Posterior vena cava (tissue), 2 donors: Measurements from ENCODE around the gene RFNG. TPM values are rescaled to one million over a fixed set of nuclear protein-coding genes. Genes with fewer than 3 reads are reported as not detected.

Experiments used
- DNase-seq: peaks from one replicate; pipeline ENCODE4 v3.0.0-alpha.2; 2020; ENCODE audit warnings: low spot score
- intact Hi-C, 2 donors: fragments of 100-400 bp; cut with DNase I; formaldehyde crosslinking; loops; one replicate each; pipeline versions ENCODE4 v1.14.1 to v1.14.2; 2022 to 2023
- total RNA-seq, 2 donors: library from RNA; stranded (reverse); fragmentation: NEBNext Ultra II Directional; extraction: Animal tissue kit (Norgen Biotek cat#: 25700); gene quantifications; one replicate each; pipeline ENCODE4 v1.2.1, GENCODE V29; 2021
- donor health status: DM: yes; HTN: yes; CAD: no.
- donor health status: DM: yes; HTN: yes; CAD: no.

The RFNG gene
- total RNA-seq, 2 donors from 2014 or later, result 23.7 to 26.4 TPM

DNA sequence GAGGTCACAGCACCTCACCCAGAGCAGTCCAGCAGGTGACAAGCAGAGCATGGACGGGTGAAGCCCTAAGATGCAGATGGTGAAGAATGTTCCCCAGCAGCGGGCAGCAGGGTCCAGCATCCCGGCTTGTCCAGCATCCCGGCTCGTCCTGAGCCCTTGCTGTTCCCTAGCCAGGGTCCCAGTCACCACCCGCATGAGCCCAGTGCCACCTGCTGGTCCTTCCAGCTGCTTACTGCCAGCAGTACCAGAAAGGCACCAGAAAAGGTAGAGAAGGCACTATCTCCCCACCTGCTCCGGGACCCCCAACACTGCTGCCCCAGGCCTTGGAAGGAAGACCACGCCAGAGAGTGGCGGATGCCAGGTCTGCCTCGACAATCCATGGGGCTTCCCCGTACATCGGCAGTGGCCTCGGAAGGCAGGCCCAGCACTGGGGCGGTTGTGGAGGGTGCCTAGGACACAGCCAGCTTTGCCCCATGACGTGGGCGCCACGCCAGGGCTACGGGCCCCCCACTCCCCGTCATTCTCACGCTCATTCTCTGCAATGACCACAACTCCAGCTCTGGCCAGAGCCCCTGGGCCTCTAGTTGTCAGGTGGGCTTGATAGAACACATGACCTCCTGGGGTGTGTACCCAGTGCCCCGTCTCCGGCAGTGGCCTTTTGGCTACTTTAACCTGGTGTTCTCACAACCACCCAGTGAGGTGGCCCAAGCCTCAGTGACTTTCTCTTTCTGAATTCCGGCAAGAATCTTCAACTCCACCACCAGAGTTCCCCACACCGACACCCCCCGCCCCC, 30.3 kb downstream of the RFNG start:
- intact Hi-C loops, result loop anchor here in 1 of 2 donors (2.0 kb wide), 1 partner anchor 63 kb away; no protein-coding TSS in a partner anchor
- DNase-seq, result no peak

DNA sequence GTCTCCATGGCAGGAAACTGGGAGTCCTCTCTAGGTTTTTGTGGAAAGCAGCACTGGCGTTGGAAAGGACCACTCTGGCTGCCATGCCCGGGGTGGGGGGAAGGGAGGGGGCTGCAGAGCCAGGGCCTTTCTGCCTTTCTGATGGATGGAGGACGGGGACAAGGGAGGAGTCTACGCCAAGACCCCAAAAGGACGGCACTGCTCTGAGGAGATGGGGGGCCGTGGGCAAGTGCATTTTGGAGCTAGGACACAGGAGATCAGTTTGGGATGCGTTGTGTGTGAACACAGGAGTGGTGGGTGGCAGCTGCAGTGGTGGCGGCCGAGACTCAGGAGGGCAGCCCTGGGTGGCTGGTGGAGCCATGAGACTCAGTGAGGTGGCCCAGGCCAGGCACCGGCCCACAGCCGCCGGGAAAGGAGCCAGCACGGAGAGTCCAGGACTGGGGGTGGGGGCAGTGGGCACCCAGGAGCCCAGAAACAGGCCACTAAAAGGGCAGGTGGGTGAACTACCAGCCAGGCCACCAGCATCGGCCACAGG, 31.0 kb downstream of the RFNG start:
- intact Hi-C loops, result loop anchor here (1.0 to 2.0 kb wide), 2 partner anchors 60 to 62 kb away; no protein-coding TSS in a partner anchor
- DNase-seq, result no peak

DNA sequence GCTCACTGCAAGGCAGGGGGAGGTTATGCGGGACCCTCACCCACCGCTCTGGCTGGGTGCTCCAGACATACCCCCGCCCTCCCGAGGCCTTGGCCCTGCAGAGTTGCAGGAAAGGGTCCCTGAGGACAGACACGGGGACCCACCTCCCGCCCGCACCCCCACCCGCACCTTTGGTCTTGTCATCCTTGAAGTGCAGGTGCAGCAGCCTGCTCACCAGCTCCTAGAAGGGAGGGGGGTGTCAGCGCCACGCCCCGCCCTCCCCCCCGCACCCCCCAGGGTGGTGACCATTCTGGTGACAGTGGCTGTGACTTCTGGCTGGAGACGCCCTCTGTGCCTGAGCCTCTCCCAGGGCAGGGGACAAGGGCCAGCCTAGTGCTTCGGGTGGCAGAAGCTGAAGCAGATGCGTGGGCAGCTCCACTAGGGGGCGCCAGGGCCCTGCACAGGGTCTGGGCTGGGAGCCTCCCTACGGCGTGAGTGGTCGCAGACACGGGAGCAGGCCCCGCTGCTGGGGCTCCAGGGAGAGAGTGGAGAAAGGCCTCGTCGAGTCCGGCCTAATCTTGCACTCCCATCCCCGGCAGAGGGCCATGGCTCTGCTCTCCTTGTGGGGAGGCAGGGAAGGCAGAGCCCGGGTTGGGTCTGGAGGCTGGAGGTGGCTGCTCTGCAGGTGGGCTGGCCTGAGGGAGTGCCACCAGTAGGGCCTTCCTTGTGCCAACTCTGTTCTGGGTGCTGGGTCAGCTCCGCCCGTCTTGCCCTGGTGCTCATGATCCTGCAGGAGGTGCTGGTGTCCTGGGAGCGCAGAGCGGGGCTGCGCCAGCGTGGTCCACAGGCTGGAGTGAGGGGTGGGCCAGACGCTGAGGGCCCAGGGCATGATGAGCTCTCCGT, 31.7 kb downstream of the RFNG start:
- DNase-seq, result no peak
- intact Hi-C loops, result loop anchor here (1.0 to 2.0 kb wide), 2 partner anchors 60 to 61 kb away; no protein-coding TSS in a partner anchor

DNA sequence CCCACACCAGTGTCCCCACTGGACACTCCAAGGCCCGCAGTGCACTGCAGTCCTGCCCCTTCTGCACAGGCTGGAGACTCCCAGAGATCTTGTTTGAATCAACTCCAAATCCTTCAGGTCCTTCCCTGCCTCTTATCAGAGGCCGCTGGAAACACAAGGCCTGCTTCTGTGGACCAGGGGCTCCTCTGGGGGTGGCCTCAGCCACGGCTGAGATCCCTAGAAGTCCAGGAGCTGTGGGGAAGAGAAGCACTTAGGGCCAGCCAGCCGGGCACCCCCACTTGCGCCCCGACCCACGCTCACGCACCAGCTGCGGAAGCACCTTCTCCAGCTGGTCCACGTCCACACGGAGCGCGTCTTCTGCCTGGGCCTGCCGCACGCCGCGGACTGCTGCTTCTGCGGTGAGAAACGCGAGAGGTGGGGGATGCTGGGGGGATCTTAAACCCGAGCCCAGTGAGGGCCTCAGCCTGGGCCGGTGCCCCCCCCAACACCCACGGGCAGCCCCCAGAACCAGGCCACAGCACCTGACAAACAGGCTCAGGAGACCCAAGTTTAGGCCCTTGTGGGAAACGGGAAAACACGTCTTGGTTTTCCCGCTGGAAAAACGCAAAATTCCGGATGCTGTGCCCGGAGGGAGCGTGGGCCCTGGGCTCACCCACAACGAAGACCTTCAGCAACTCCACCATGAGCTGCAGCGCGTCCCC, 32.5 kb downstream of the RFNG start:
- no peak for DNase-seq
- intact Hi-C loops, result no loop called here

DNA sequence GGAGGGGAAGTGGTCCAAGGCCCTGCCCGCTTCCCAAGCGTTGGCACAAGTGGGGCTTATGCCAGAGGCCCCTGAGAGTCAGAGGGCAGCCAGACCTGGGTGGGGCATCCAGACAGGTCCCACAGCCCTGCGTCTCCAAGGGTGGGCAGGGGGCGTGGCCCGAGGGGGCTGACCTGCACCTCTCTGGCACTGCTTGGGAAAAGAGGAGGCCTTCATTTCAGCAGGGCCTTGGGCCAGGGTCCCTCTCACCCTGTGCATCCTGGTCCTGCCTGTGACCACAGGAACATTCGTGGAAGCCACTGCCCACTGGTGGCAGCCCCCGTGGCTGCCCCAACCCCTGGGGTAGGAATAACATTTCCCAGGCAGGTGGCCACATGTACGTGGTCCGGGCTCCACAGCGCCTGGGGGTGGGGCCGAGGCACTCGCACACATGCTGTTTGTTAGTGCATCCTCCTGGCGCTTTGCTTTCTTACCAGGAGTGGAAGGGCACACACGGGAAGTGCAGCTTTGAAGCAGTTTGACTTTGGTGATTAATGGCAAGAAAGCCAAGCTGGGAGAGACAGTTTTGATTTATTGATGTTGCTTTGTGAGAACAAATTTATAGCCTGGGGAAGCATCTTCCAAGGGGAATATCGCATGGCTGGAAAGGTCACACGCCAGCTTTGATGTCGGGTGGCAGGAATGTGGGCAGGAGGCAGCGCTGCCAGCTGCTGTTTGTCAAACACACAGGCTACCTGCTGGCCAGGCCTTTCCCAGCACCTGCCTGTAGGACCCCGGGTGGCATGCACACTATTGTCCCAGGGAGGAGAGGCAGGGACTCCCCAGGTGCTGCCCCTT, 33.2 kb downstream of the RFNG start:
- intact Hi-C loops, result no loop called here
- DNase-seq, result no peak

DNA sequence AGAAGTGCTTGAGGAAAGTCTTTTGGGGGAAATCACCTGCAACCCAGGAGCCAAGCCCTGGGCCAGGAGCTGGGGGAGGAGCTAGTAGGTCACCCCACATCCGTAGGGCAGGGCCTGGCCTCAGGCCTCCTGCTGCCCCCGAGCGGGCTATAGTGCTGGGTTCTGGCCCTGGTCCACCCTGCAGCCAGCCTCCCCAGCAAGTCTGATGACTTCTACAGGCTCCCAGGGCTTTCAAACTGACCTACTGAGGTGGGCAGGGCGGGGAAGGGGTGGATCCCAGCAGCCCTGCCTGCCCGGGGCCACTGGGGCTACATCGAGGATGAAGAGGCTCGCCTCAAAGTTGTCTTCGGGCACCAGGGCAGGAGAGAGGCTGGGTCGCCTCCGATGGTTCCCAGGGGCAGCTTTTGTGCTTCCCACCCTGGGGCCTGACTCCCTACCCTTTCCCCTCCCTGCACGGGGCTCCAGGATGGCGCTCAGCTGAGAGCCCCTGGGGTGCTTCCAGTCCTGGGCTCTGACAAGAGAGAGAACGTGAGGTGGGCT, 33.9 kb downstream of the RFNG start:
- intact Hi-C loops, result no loop called here
- no peak for DNase-seq

DNA sequence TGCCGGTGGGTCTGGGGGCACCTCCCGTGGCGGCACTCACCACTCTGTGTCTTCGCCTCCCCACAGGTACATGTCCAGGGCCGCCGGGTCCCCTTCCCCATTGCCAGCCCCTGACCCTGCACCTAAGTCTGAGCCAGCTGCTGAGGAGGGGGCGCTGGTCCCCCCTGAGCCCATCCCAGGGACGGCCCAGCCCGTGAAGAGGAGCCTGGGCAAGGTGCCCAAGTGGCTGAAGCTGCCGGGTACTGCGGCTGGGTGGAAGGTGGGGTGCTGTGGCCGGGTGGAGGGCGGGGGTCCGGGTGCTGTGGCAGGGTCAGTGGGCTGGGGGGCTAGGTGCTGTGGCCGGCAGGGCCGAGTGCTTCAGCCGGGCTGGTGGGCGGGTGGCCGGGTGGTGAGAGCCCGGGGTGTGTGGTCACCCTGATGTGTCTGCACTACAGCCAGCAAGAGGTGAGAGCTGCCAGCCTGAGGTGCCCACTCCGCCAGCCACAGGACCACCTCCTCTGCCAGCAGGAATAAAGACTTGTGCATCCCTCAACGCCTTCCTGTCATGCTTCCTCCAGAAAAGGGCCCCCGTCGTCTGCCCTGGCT, 34.6 kb downstream of the RFNG start:
- intact Hi-C loops, result no loop called here
- DNase-seq, result no peak

DNA sequence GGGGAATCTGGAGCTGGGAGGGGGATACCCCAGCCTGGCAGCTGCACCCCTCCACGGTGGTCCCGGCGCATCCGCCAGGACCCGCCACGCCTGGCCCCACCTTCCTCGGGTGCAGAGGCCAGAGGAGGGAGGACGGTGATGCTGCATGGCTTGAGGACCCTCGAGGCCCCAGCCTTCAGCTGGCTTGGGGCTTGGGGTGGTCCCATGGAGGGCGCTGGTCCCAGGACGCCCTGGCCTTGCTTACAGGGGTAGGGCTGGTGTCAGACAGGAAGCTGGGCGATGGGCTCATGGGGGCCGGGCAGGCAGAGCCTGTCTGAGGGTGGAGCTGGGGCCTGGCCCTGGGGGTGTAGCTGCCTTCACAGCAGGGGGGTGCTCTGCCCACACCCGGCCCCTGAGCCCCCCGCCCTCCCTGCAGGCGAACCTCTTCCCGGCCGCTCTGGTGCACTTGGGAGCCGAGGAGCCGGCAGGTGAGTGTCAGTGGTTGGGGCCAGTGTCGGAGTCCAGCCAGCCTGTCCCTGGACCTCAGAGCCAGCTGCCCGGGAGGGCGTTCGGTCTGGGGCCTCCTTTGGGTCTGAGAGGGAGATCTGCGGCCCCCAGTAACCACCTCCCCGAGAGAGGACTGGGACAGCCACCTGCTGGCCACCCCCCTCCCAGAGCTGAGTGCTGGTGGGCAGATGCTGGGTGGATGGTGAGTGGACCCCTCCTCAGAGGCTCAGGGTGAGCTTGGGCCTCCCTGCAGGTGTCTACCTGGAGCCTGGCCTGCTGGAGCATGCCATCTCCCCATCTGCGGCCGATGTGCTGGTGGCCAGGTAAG, 35.3 kb downstream of the RFNG start:
- no peak for DNase-seq
- intact Hi-C loops, result no loop called here

DNA sequence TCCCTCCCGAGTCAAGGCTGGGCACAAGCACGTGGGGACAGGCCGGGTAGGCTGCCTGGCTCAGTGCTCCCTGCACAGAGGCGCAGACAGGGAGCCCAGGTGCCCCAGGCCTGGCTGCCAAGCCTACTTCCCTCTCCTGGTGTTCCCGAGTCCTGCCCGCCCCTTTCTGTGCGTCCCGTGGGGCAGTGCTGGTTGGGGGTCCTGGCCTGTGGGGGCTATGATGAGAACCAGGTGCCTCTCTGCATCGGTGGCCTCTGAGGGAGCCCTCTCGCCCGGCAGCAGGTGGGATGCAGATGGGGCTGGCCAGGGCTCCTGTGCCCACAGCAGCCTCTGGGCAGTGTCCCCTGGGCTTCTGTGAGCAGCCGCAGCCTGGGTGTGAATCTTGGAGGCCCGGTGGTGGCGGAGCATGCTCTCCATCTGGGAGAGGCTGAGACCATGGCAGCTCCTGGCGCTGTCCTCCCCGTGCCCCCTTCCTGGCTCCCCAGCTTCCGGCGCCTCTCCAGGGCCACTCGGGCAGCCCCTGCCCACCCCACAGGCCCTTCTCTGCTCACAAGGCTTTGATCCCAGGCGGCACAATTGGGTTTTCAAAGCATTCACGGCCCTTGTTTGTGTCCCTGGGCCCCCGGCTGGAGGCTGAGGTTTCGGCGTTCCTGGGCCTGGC, 36.2 kb downstream of the RFNG start:
- intact Hi-C loops, result no loop called here
- DNase-seq, result no peak

DNA sequence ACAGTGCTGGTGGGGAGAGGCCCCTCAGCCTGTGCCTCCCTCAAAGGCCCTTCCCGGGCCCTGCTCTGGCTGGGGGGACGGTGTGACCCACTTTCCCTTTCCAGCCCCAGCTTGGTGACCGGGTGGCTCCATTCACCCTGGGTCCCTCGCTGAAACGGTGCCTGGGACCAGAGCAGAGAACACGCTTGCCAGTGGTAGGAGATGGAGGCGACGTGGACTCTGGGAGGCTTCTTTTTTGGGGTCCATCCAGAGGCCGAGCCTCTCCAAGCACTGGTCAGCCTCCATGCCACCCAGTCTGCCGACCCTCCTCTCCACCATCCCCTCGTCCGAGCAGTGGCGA, 36.7 kb downstream of the RFNG start:
- DNase-seq, result no peak
- intact Hi-C loops, result no loop called here

DNA sequence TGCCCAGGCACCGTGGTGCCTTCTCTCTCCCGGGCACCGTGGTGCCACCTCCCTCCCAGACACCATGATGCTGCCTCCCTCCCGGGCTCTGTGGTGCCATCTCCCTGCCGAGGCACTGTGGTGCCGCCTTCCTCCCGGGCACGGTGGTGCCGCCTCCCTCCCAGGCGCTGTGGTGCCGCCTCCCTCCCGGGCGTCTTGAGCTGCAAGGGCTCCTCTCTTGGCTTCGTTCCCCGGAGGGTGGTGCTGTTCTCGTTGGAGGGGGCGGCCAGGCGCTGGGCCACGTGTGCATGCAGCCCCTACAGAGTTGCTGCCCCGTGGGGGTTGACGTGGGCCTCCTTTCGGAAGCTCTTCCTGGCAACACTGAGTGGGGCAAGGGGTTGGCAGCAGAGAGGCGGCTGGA, 37.2 kb downstream of the RFNG start:
- intact Hi-C loops, result no loop called here

DNA sequence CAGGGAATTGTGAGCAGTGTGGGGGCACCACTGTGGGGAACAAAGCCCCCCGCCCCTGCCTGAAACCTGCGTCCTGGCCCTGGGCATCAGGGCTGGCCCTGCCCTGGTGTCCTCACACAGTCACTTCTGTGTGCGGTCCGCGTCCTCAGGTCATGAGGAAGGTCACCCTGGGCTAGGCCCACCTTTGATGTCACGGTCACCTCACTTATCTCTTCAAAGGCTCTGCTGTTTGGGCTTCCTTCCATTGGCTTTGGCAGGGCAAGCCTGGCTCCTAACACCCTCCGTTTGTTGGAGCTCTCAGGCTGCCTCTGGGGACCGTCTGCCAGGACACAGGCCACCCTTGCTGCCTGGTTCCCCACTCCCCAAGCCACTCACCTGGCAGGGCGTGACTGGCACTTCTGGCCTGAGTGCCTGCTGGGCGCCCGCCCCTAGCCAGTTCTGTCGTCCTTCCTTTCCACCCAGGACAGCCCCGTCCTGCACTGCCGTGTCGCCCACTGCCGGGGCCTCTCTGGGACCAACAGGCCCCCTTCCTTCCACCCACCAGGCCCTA, 37.8 kb downstream of the RFNG start:
- no peak for DNase-seq
- intact Hi-C loops, result no loop called here

More for the DNA sequence above, 37.2 kb downstream of the RFNG start:
- DNase-seq, result no peak

DNA sequence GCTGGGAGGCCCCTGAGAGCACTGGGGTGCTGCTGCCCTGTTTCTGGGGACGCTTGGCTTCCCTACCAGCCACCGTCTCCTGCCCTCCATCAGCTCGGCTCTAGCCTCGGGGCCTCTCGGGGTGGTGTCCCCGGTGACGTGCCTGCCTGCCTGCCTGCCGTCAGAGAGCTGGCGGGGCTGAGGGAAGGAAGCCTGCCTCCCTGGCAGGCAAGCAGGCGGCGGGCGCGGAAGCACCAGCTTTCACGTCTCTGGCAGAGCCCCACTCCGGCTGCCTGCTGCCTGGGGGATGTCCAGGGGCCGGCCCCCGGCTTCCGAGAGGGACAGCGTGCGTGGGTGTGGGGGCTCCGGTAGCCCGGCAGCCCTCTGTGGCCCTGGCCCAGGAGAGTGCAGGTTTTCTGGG, 38.3 kb downstream of the RFNG start:
- no peak for DNase-seq

DNA sequence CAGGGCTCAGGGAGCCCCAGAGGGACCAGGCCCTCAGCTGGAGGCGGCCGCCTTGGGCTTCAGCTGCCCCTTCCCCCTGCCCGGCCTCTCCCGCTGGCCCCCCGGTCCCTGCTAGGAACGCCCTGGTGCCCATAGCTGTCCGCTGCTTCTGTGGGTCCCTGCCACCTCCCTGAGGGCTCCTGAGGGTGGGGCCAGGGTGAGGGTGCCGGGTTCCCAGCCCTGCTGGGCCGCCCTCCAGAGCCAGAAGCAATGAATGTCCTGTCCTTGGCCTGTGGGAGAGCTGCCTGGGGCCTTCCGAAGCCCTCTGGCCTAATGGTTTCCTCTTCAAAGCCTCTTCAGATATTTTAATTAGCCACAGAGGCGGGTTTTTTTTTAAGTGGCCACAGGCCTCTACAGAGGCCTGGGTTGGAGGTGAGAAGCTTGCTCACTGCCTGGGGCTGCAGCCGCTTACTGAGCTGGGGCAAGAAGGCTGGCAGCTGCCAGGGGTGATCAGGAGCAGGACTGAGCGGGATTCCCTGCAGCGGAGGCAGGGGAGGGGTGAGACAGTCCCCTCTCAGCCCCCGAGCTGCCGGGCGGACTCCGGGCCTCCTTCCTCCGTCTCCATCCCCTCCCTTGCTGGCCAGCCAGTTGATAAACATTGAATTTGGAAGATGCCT, 38.8 kb downstream of the RFNG start:
- intact Hi-C loops, result no loop called here
- no peak for DNase-seq

More for the DNA sequence above, 38.3 kb downstream of the RFNG start:
- intact Hi-C loops, result no loop called here

DNA sequence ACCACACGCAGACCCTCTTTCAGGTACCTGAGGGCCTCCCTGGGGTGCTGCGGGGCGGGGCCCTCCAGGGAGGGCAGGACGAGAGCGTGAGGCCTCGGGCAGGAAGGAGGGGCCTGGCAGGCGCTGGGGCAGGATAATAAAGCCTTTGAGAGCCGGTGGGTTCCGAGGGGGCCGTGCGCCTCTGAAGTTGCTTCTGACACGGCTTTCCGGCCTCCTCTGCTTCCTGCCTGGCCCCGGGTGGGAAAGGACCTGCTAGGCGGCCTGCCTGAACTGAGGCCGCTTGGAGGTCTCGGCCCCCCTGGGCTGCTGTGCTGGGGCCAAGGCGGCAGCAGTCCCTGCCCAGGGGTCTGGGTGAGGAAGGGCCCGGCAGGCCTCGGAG, 39.4 kb downstream of the RFNG start:
- intact Hi-C loops, result no loop called here
- DNase-seq, result no peak

DNA sequence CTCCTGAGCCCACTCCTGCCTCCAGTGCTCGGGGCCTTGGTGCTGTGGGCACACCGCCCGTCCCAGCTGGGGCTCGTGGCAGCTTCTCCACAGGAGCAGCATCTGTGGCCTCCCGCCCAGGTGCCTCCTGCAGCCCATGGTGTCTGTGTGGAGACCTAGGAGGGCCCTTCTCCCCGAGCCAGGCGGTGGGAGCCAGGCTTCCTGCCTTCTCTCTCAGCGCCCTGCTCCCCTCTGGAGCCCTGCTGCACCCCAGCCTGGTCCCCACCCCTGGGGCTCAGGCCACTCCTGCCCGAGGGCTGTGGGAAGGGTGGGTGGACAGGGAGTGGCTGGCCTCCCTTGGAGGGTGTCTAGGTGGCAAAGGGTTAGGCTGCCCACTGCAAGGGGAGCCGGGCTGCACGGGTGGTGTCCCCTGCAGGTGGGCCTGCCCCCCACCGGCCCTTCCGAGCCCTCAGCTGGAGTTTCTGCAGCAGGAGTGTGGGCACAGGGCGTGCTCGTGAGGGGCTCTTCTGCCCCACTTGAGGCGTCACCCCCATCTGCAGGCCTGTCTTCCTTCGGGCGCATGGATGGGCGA, 39.9 kb downstream of the RFNG start:
- intact Hi-C loops, result no loop called here
- no peak for DNase-seq
